Endothelial cell of coronary artery (primary cell): ENCODE measurements around the gene NOB1. TPM values are rescaled to one million over a fixed set of nuclear protein-coding genes. Genes with fewer than 3 reads are reported as not detected.

Experiments
- total RNA-seq: library from RNA; depleted of rRNA; stranded (reverse); fragments of >200 nt; gene quantifications from 2 replicates; pipeline ENCODE4 v1.2.3, GENCODE V29; 2014

NOB1 gene
- 19.3 and 32.5 TPM in 2 replicates for total RNA-seq

DNA sequence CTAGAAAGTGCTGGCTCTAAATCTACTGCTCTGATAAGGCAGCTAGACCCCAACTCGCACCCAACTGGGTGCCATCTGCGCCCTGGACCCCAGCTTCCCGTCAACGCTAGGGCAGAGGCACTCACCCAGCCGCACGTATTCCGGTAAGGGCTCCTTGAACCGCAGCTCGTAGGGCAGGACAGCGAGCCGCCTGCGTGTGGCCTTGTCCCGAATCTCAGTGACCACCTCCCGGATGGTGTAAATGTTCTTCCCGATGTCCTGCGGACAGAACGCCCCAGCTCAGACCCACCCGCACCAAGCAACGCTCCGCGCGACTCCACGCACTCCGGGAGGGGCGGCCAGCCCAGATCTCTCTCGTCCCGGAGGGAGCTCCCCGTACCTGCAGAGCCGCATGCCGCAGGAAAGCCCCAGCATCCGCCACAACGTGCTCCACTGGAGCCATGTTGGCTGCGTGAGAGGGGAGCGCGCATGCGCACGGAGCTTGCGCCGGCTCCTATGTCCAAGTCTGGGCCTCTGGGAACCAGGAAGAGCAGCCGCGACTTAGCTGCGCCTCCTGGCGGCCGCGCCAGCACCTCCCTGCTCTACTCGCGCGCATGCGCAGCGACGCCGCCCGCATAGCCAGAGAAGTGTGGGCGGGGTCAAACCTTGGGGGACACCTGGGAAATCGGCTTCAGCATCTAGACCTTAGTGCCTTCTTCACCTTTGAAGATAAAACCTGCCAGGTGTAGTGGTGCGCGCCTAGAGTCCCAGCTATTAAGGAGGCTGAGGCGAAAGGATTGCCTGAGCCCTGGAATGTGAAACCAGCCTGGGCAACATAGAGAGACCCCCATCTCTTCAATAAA is at the start of gene NOB1:
TSS of gene NOB1 (minus strand) at position 458 of the 842 bp plus-strand sequence. CDS start at position 442, 16 bp downstream.

GRCh38 chr16:69761983-69762813 is 7.5 kb upstream of the NOB1 start, which contains the start of gene WWP2:
Gene WWP2, plus strand, starts transcription at chr16:69762332. Its CDS starts 24,679 bp downstream, at chr16:69787011.

GRCh38 chr16:69726313-69727060 is 28.2 kb downstream of the NOB1 start, which contains the start of gene NQO1:
Gene NQO1, minus strand, starts transcription at chr16:69726560. Its CDS starts 121 bp downstream, at chr16:69726439.

Other genes with a start within 250 kb of the NOB1 start
- gene NFAT5, start 189.0 kb downstream of the NOB1 start, total RNA-seq, result 12.0 and 21.7 TPM in 2 replicates
- 310 and 357 TPM in 2 replicates for gene NQO1, start 28.4 kb downstream of the NOB1 start, total RNA-seq
- gene WWP2, start 7.4 kb upstream of the NOB1 start, total RNA-seq, result 18.2 and 19.4 TPM in 2 replicates
- 0.09 and 1.0 TPM in 2 replicates for gene CLEC18A, start 196.4 kb upstream of the NOB1 start, total RNA-seq